GM18858 (cell line): ENCODE results near the gene SLC38A3.

ENCODE experiments used
- ATAC-seq: cut with Tn5 transposase; IDR thresholded peaks from one replicate; pipeline ENCODE4 v1.9.1; 2021; ENCODE audit not compliant: unreplicated experiment

The SLC38A3 gene

GRCh38 chr3:50190936-50191660 is 14.0 kb upstream of the SLC38A3 start, which contains the start of gene GNAT1:
GNAT1 (plus strand) TSS chr3:50191610; CDS start chr3:50191726, 116 bp downstream.
- ATAC-seq = no peak

GRCh38 chr3:50192124-50192523 is 12.9 kb upstream of the SLC38A3 start:
- no peak for ATAC-seq

GRCh38 chr3:50192689-50193141 is 12.4 kb upstream of the SLC38A3 start:
- no peak for ATAC-seq

- ATAC-seq = no peak
Measured at GRCh38 chr3:50193286-50193685, 11.8 kb upstream of the SLC38A3 start.

GRCh38 chr3:50193746-50194127 is 11.3 kb upstream of the SLC38A3 start:
- no peak for ATAC-seq

- ATAC-seq = no peak
Measured at GRCh38 chr3:50194128-50194902, 10.8 kb upstream of the SLC38A3 start.

- no peak for ATAC-seq
Measured at GRCh38 chr3:50194903-50195500, 10.1 kb upstream of the SLC38A3 start.

- ATAC-seq = no peak
Measured at GRCh38 chr3:50195501-50196252, 9.4 kb upstream of the SLC38A3 start.

- no peak for ATAC-seq
Measured at GRCh38 chr3:50196253-50196801, 8.7 kb upstream of the SLC38A3 start.

GRCh38 chr3:50201573-50202315 is 3.3 kb upstream of the SLC38A3 start:
- no peak for ATAC-seq

- ATAC-seq = no peak
Measured at GRCh38 chr3:50202353-50203112, 2.5 kb upstream of the SLC38A3 start.

GRCh38 chr3:50203113-50203808 is 1.8 kb upstream of the SLC38A3 start:
- no peak for ATAC-seq

GRCh38 chr3:50203809-50204803 is 965 bp upstream of the SLC38A3 start:
- ATAC-seq = no peak

- no peak for ATAC-seq
Measured at GRCh38 chr3:50205413-50206276, 574 bp downstream of the SLC38A3 start.

- no peak for ATAC-seq
Measured at GRCh38 chr3:50207359-50208042, 2.4 kb downstream of the SLC38A3 start.
